NCI-H2029 treated with DMSO at 0.1 percent for 48 hours (cell line): ENCODE results near the gene ARID1B.
A peak's percentile ranks its signal among the peaks of the same experiment; 100 is the strongest.

Source experiments
- DNase-seq: peaks from one replicate; lab custom pipeline; 2025; lab: John Stamatoyannopoulos, UW

Gene ARID1B

GRCh38 chr6:157246048-157246630 lies 469.0 kb downstream of the ARID1B start:
- no peak for DNase-seq

GRCh38 chr6:157246771-157247484 lies 469.8 kb downstream of the ARID1B start:
- no peak for DNase-seq

- DNase-seq: no peak
These were observed 471.1 kb downstream of the ARID1B start for GRCh38 chr6:157248264-157248663.

- no peak for DNase-seq
These were observed 472.6 kb downstream of the ARID1B start for GRCh38 chr6:157249826-157250225.

GRCh38 chr6:157251586-157252247 lies 474.5 kb downstream of the ARID1B start:
- DNase-seq: no peak

GRCh38 chr6:157253017-157253416 lies 475.8 kb downstream of the ARID1B start:
- peak; percentile 56 for DNase-seq

GRCh38 chr6:157253699-157254098 lies 476.5 kb downstream of the ARID1B start:
- peak; percentile 28 for DNase-seq

- DNase-seq: no peak
These were observed 477.4 kb downstream of the ARID1B start for GRCh38 chr6:157254538-157254937.

GRCh38 chr6:157255079-157255478 lies 477.9 kb downstream of the ARID1B start:
- DNase-seq: no peak

GRCh38 chr6:157258878-157259277 lies 481.7 kb downstream of the ARID1B start:
- no peak for DNase-seq

- no peak for DNase-seq
These were observed 482.3 kb downstream of the ARID1B start for GRCh38 chr6:157259443-157259842.
